H4 (cell line): ENCODE measurements around the gene EIF2S2. TPM values are rescaled to one million over a fixed set of nuclear protein-coding genes. Genes with fewer than 3 reads are reported as not detected.
"Not testable (repeated sequence)": the region's sequence is repeated elsewhere in the genome, so short reads cannot be mapped to it uniquely, and the experiment has no call there.

Source experiments
- DNase-seq: peaks from one replicate; pipeline ENCODE4 v3.0.0-alpha.2; 2015; ENCODE audit warnings: low spot score
- total RNA-seq: library from RNA; depleted of rRNA; stranded (reverse); fragments of >200 nt; shearing (Covaris generic); gene quantifications from 2 replicates; pipeline ENCODE4 v1.2.3, GENCODE V29; 2014; rRNA removed

Gene EIF2S2
- 124 and 131 TPM in 2 replicates for total RNA-seq

- peak; percentile 98 for DNase-seq
Observed at GRCh38 chr20:34111702-34112599, at the start of gene EIF2S2. EIF2S2 (minus strand) TSS chr20:34112243; CDS start chr20:34112110, 133 bp downstream.

GRCh38 chr20:34157697-34158096, 45.7 kb upstream of the EIF2S2 start:
- not testable (repeated sequence) for DNase-seq

GRCh38 chr20:34155836-34156235, 43.8 kb upstream of the EIF2S2 start:
- DNase-seq: no peak

GRCh38 chr20:34153169-34153568, 41.1 kb upstream of the EIF2S2 start:
- not testable (repeated sequence) for DNase-seq

- not testable (repeated sequence) for DNase-seq
Observed at GRCh38 chr20:34152073-34152472, 40.0 kb upstream of the EIF2S2 start.

GRCh38 chr20:34150306-34151000, 38.4 kb upstream of the EIF2S2 start:
- no peak for DNase-seq

- no peak for DNase-seq
Observed at GRCh38 chr20:34145280-34145819, 33.3 kb upstream of the EIF2S2 start.

GRCh38 chr20:34143951-34144350, 31.9 kb upstream of the EIF2S2 start:
- no peak for DNase-seq

- DNase-seq: no peak
Observed at GRCh38 chr20:34142121-34142520, 30.1 kb upstream of the EIF2S2 start.

- no peak for DNase-seq
Observed at GRCh38 chr20:34141293-34141692, 29.2 kb upstream of the EIF2S2 start.

GRCh38 chr20:34135525-34136275, 23.7 kb upstream of the EIF2S2 start:
- DNase-seq: not testable (repeated sequence)

- not testable (repeated sequence) for DNase-seq
Observed at GRCh38 chr20:34133365-34133860, 21.4 kb upstream of the EIF2S2 start.

GRCh38 chr20:34132943-34133342, 20.9 kb upstream of the EIF2S2 start:
- DNase-seq: not testable (repeated sequence)

- not testable (repeated sequence) for DNase-seq
Observed at GRCh38 chr20:34132491-34132890, 20.4 kb upstream of the EIF2S2 start.

- DNase-seq: no peak
Observed at GRCh38 chr20:34131491-34131890, 19.4 kb upstream of the EIF2S2 start.

- peak; percentile 72 for DNase-seq
Observed at GRCh38 chr20:34129518-34130162, 17.6 kb upstream of the EIF2S2 start.

GRCh38 chr20:34127792-34128191, 15.7 kb upstream of the EIF2S2 start:
- DNase-seq: no peak

GRCh38 chr20:34124469-34125249, 12.6 kb upstream of the EIF2S2 start:
- no peak for DNase-seq

- no peak for DNase-seq
Observed at GRCh38 chr20:34123309-34123708, 11.3 kb upstream of the EIF2S2 start.
